Measurements from ENCODE around the gene TUG1.

TUG1 gene

DNA sequence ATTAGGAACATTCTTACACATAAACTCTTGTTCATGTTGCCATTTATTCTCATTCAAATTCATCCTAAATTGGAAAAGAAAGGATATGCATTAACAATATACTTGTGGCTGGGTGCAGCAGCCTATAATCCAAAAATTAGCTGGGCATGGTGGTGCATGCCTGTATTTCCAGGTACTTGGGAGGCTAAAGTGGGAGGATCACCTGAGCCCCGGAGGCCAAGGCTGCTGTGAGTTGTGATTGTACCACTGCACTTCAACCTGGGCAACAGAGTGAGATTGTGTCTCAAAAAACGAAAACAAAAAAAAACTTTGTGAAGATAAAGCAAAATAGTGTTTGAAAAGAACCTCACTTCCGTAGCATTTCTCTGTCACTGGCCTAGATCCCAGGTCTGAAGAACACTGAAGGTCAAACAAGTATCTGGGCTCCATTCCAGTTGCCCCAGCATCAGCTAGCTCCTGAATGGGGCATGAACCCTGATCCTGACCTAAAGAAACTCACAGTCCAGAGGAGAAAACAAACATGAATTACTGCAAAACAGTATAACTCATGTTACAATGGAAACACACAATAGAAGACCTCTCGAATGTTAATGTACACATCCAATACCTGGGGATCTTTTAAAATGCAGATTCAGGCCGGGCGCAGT is 32.2 kb downstream of the TUG1 start:
- DNase-seq (ENCODE audit: low read depth in 2 of 2): no peak

DNA sequence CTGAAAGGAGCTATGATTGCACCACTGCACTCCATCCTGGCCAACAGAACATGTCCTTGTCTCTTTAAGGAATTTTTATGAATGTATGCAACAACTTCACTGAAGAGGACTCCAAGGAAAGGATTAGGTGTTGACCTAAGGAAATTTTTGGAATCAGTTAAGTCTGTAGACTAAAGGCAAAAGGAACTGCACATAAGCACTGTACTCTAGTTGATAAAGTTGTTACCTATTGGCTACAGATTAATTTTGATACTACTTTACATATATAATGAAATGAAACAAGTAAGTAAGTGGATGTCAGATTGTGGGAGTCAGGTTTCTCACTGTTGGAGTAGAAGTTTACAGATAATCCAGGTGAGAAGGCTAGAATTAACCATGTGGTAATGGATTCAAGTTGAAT is 36.5 kb downstream of the TUG1 start:
- DNase-seq (ENCODE audit: low read depth in 2 of 2): no peak

- no peak for DNase-seq (ENCODE audit: low read depth in 2 of 2)
Measured at GRCh38 chr22:31019191-31019930, 50.3 kb downstream of the TUG1 start.

DNA sequence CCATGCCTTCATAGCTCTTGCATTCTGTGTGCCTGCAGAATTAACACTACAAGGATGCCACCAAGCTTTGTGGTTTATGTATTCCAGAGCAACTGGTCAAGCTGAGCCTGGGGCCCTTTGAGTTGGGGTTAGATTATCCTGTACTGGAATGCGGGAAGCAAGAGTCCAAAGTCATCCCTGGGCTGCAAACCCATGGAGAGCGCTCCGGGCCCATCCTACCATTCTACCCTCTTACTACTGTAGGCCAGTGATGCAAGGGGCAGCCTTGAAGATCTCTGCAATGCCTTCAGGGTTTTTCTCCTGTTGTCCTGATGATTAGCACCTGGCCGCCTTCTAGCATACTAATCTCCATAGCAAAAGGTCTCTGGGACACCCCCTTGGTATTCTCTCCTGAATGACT is 51.3 kb downstream of the TUG1 start:
- no peak for DNase-seq (ENCODE audit: low read depth in 2 of 2)

DNA sequence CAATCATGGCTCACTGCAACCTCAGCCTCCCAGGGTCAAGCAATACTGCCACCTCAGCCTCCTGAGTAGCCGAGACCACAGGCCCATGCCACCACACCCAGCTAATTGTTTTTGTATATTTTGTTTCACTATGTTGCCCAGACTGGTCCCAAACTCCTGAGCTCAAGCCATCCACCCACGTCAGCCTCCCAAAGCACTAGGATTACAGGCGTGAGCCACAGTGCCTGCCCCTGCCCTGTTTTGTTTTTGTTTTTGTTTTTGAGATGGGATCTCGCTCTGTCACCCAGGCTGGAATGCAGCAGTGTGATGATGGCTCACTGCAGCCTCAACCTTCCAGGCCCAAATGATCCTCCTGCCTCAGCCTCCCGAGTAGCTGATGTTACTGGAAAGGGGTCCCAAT is 53.5 kb downstream of the TUG1 start:
- DNase-seq (ENCODE audit: low read depth in 2 of 2): no peak

Measured in activated CD8-positive, alpha-beta memory T cell treated with anti-CD3 and anti-CD28 coated beads for 4 hours (primary cell).